ENCODE results near the gene MIF.
"Not testable (repeated sequence)": the region's sequence is repeated elsewhere in the genome, so short reads cannot be mapped to it uniquely, and the experiment has no call there.

Gene MIF

GRCh38 chr22:23893945-23894709 lies at the start of gene MIF:
MIF (plus strand) TSS chr22:23894383; CDS start chr22:23894475, 92 bp downstream.
- DNase-seq, result peak; percentile 99

GRCh38 chr22:23844739-23845202 lies 49.4 kb upstream of the MIF start:
- DNase-seq, result no peak

GRCh38 chr22:23845265-23846080 lies 48.7 kb upstream of the MIF start:
- DNase-seq, result no peak

GRCh38 chr22:23846081-23846469 lies 48.1 kb upstream of the MIF start:
- no peak for DNase-seq

GRCh38 chr22:23847310-23847920 lies 46.8 kb upstream of the MIF start:
- DNase-seq, result no peak

GRCh38 chr22:23847991-23848864 lies 46.0 kb upstream of the MIF start:
- no peak for DNase-seq

- peak; percentile 91 for DNase-seq
Observed at GRCh38 chr22:23849009-23850006, 44.9 kb upstream of the MIF start.

GRCh38 chr22:23850136-23850611 lies 44.0 kb upstream of the MIF start:
- DNase-seq, result no peak

GRCh38 chr22:23856721-23857605 lies 37.2 kb upstream of the MIF start:
- no peak for DNase-seq

GRCh38 chr22:23857606-23858483 lies 36.3 kb upstream of the MIF start, which contains the start of gene SLC2A11:
SLC2A11 (plus strand) TSS chr22:23857875; CDS start chr22:23858000, 125 bp downstream.
- DNase-seq, result peak; percentile 98

GRCh38 chr22:23858484-23858815 lies 35.7 kb upstream of the MIF start:
- no peak for DNase-seq

GRCh38 chr22:23859201-23859600 lies 35.0 kb upstream of the MIF start:
- no peak for DNase-seq

GRCh38 chr22:23860187-23860586 lies 34.0 kb upstream of the MIF start:
- DNase-seq, result not testable (repeated sequence)

- peak; percentile 61 for DNase-seq
Observed at GRCh38 chr22:23862103-23862502, 32.1 kb upstream of the MIF start.

- DNase-seq, result not testable (repeated sequence)
Observed at GRCh38 chr22:23864499-23865154, 29.6 kb upstream of the MIF start.

- DNase-seq, result no peak
Observed at GRCh38 chr22:23868580-23868979, 25.6 kb upstream of the MIF start.

GRCh38 chr22:23874871-23875270 lies 19.3 kb upstream of the MIF start:
- DNase-seq, result no peak

GRCh38 chr22:23875801-23876200 lies 18.4 kb upstream of the MIF start:
- DNase-seq, result no peak
